Trophoblast cell (in vitro differentiated cells and primary cell): ENCODE measurements around the gene KPNB1.

Source experiments
- DNase-seq, 2 donors: peaks; one replicate each; pipeline ENCODE4 v3.0.0-alpha.2; 2016
- H2AFZ ChIP-seq: 2 replicates; pipeline ENCODE4 v1.6.1; 2013; ENCODE audit warnings: low read length, moderate library complexity, mild to moderate bottlenecking; ENCODE audit not compliant: insufficient read depth, poor library complexity
- H2AK5ac ChIP-seq: 2 replicates; pipeline ENCODE4 v1.6.1; 2013; ENCODE audit warnings: mild to moderate bottlenecking, low read length
- H2BK120ac ChIP-seq: 2 replicates; pipeline ENCODE4 v1.6.1; 2013; ENCODE audit warnings: low read length, mild to moderate bottlenecking, moderate library complexity; ENCODE audit not compliant: insufficient read depth, poor library complexity
- H2BK12ac ChIP-seq: 2 replicates; pipeline ENCODE4 v1.6.1; 2013; ENCODE audit warnings: mild to moderate bottlenecking, low read length, moderate library complexity
- H2BK5ac ChIP-seq: 2 replicates; pipeline ENCODE4 v1.6.1; 2013; ENCODE audit warnings: low read length, low read depth, moderate library complexity, mild to moderate bottlenecking; ENCODE audit not compliant: poor library complexity
- H3K14ac ChIP-seq: 2 replicates; pipeline ENCODE4 v1.6.1; 2013; ENCODE audit warnings: mild to moderate bottlenecking, low read length
- H3K18ac ChIP-seq: 2 replicates; pipeline ENCODE4 v1.6.1; 2013; ENCODE audit warnings: mild to moderate bottlenecking, low read length
- H3K23ac ChIP-seq: 2 replicates; pipeline ENCODE4 v1.6.1; 2013; ENCODE audit warnings: low read length
- H3K27ac ChIP-seq: 2 replicates; pipeline ENCODE4 v1.5.1; 2013; ENCODE audit warnings: low read depth, mild to moderate bottlenecking, inconsistent platforms, low read length, moderate library complexity
- H3K27me3 ChIP-seq: 2 replicates; pipeline ENCODE4 v1.6.1; 2013; ENCODE audit warnings: inconsistent platforms, mild to moderate bottlenecking, low read length, moderate library complexity; ENCODE audit not compliant: insufficient read depth
- H3K36me3 ChIP-seq, 2 experiments: 1 replicate in 1 of 2; 2 replicates in 1 of 2; pipeline ENCODE4 v1.6.1; 2013; ENCODE audit warnings: low read length in 2 of 2, mild to moderate bottlenecking in 2 of 2, moderate library complexity in 1 of 2; ENCODE audit not compliant: insufficient read depth in 2 of 2, control insufficient read depth in 1 of 2
- H3K4ac ChIP-seq: 2 replicates; pipeline ENCODE4 v1.6.1; 2013; ENCODE audit warnings: low read depth, mild to moderate bottlenecking, low read length, moderate library complexity
- H3K4me1 ChIP-seq, 2 experiments: 1 replicate in 1 of 2; 2 replicates in 1 of 2; pipeline ENCODE4 v1.6.1; 2013; ENCODE audit warnings: low read length in 2 of 2, mild to moderate bottlenecking in 2 of 2, moderate library complexity in 1 of 2; ENCODE audit not compliant: insufficient read depth in 2 of 2, control insufficient read depth in 1 of 2
- H3K4me2 ChIP-seq: 2 replicates; pipeline ENCODE4 v1.6.1; 2013; ENCODE audit warnings: inconsistent platforms, mild to moderate bottlenecking, low read length, moderate library complexity
- H3K4me3 ChIP-seq: 2 replicates; pipeline ENCODE4 v1.5.1; 2013; ENCODE audit warnings: mild to moderate bottlenecking, low read depth, low read length, inconsistent platforms
- H3K79me1 ChIP-seq: one replicate; pipeline ENCODE4 v1.6.1; 2013; ENCODE audit warnings: low read length
- H3K79me2 ChIP-seq: 2 replicates; pipeline ENCODE4 v1.6.1; 2013; ENCODE audit warnings: low read length, mild to moderate bottlenecking; ENCODE audit not compliant: control insufficient read depth, insufficient read depth, poor library complexity
- H3K9ac ChIP-seq: 2 replicates; pipeline ENCODE4 v1.6.1; 2013; ENCODE audit warnings: mild to moderate bottlenecking, low read length
- H3K9me3 ChIP-seq: 2 replicates; pipeline ENCODE4 v1.6.1; 2013; ENCODE audit warnings: low read depth, mild to moderate bottlenecking, control low read depth, inconsistent platforms, low read length; ENCODE audit not compliant: insufficient read depth
- H4K12ac ChIP-seq: 2 replicates; pipeline ENCODE4 v1.6.1; 2013; ENCODE audit warnings: low read depth, mild to moderate bottlenecking, low read length, moderate library complexity
- H4K8ac ChIP-seq: 2 replicates; pipeline ENCODE4 v1.6.1; 2013; ENCODE audit warnings: low read depth, mild to moderate bottlenecking, low read length, moderate library complexity
- H4K91ac ChIP-seq: one replicate; pipeline ENCODE4 v1.6.1; 2013; ENCODE audit warnings: low read depth, mild to moderate bottlenecking, low read length, moderate library complexity
- WGBS: extraction: QIAGEN DNeasy Blood & Tissue Kit; methylation state at CpG from one replicate; pipeline ENCODE4 v1.1.7; 2013; ENCODE audit warnings: missing lambda C conversion rate; ENCODE audit not compliant: insufficient read length, insufficient coverage; ENCODE audit errors: extremely low coverage; 5-methylcytosine and 5-hydroxymethylcytosine counted together

Gene KPNB1

GRCh38 chr17:47701608-47702007, 51.9 kb downstream of the KPNB1 start:
- Histone ChIP-seq H3K27ac (no peak overlapping the region), H3K18ac (no peak overlapping the region), H3K27me3 (no peaks in the 10 kb centered on the region), H3K36me3 (peaks cover 1 to 6% of the 10 kb centered on the region in 2 experiments), H3K4me2 (no peak overlapping the region), H2BK12ac (no peak overlapping the region), H3K4me3 (no peak overlapping the region), H2AK5ac (no peak overlapping the region), H3K79me1 (no peaks in the 10 kb centered on the region), H2BK5ac (no peak overlapping the region), H3K9me3 (no peaks in the 10 kb centered on the region), H4K91ac (no peak overlapping the region), H3K4me1 (no peaks in the 10 kb centered on the region), H3K9ac (no peak overlapping the region), H3K23ac (no peak overlapping the region), H3K4ac (no peak overlapping the region), H4K8ac (no peak overlapping the region), H4K12ac (no peak overlapping the region), H3K79me2 (no peaks in the 10 kb centered on the region), H3K14ac (no peak overlapping the region), H2AFZ (no peak overlapping the region), H2BK120ac (no peak overlapping the region)
- no CpG with 5 or more reads among the region's 4 CpGs for WGBS
- DNase-seq = no peak

- no peak overlapping the region for H2AK5ac ChIP-seq
- WGBS = no CpG with 5 or more reads among the region's 12 CpGs
- H4K91ac ChIP-seq = no peak overlapping the region
- no peak overlapping the region for H2BK120ac ChIP-seq
- no peaks in the 10 kb centered on the region for H3K79me1 ChIP-seq
- H3K27ac ChIP-seq = no peak overlapping the region
- H3K4me3 ChIP-seq = no peak overlapping the region
- DNase-seq = no peak
- no peak overlapping the region for H2BK12ac ChIP-seq
- H3K23ac ChIP-seq = no peak overlapping the region
- no peak overlapping the region for H4K12ac ChIP-seq
- no peak overlapping the region for H3K18ac ChIP-seq
- H3K4ac ChIP-seq = no peak overlapping the region
- H3K4me2 ChIP-seq = no peak overlapping the region
- no peaks in the 10 kb centered on the region for H3K79me2 ChIP-seq
- peaks cover 0 to 6% of the 10 kb centered on the region in 2 experiments for H3K36me3 ChIP-seq
- no peak overlapping the region for H2BK5ac ChIP-seq
- H4K8ac ChIP-seq = no peak overlapping the region
- no peak overlapping the region for H3K14ac ChIP-seq
- no peaks in the 10 kb centered on the region for H3K27me3 ChIP-seq
- no peak overlapping the region for H3K9ac ChIP-seq
- no peaks in the 10 kb centered on the region for H3K4me1 ChIP-seq
- no peak overlapping the region for H2AFZ ChIP-seq
- no peaks in the 10 kb centered on the region for H3K9me3 ChIP-seq
Observed at GRCh38 chr17:47702391-47702995, 52.8 kb downstream of the KPNB1 start.

- H2AK5ac ChIP-seq = no peak overlapping the region
- DNase-seq = no peak
- no peaks in the 10 kb centered on the region for H3K4me1 ChIP-seq
- no peaks in the 10 kb centered on the region for H3K79me2 ChIP-seq
- H2BK120ac ChIP-seq = no peak overlapping the region
- H3K14ac ChIP-seq = no peak overlapping the region
- H4K8ac ChIP-seq = no peak overlapping the region
- no peak overlapping the region for H3K9ac ChIP-seq
- peaks cover 0 to 6% of the 10 kb centered on the region in 2 experiments for H3K36me3 ChIP-seq
- no peak overlapping the region for H3K18ac ChIP-seq
- no peak overlapping the region for H2BK12ac ChIP-seq
- no CpG with 5 or more reads among the region's 15 CpGs for WGBS
- no peak overlapping the region for H3K23ac ChIP-seq
- no peak overlapping the region for H3K4me2 ChIP-seq
- H3K27me3 ChIP-seq = no peaks in the 10 kb centered on the region
- H3K27ac ChIP-seq = no peak overlapping the region
- H3K4ac ChIP-seq = no peak overlapping the region
- H3K4me3 ChIP-seq = no peak overlapping the region
- no peak overlapping the region for H4K91ac ChIP-seq
- no peak overlapping the region for H4K12ac ChIP-seq
- no peaks in the 10 kb centered on the region for H3K9me3 ChIP-seq
- no peak overlapping the region for H2BK5ac ChIP-seq
- no peaks in the 10 kb centered on the region for H3K79me1 ChIP-seq
- H2AFZ ChIP-seq = no peak overlapping the region
Observed at GRCh38 chr17:47703191-47703591, 53.5 kb downstream of the KPNB1 start.

- Histone ChIP-seq H2AFZ (no peak overlapping the region), H2AK5ac (no peak overlapping the region), H3K18ac (no peak overlapping the region), H3K4me3 (no peak overlapping the region), H3K27me3 (no peaks in the 10 kb centered on the region), H3K14ac (no peak overlapping the region), H4K8ac (no peak overlapping the region), H3K23ac (no peak overlapping the region), H3K27ac (no peak overlapping the region), H2BK120ac (no peak overlapping the region), H3K9ac (no peak overlapping the region), H3K79me2 (no peaks in the 10 kb centered on the region), H3K4me2 (no peak overlapping the region), H3K4me1 (no peaks in the 10 kb centered on the region), H2BK5ac (no peak overlapping the region), H3K36me3 (peaks cover 0 to 6% of the 10 kb centered on the region in 2 experiments), H3K9me3 (no peaks in the 10 kb centered on the region), H4K91ac (no peak overlapping the region), H4K12ac (no peak overlapping the region), H3K4ac (no peak overlapping the region), H2BK12ac (no peak overlapping the region), H3K79me1 (no peaks in the 10 kb centered on the region)
- no CpG with 5 or more reads among the region's 5 CpGs for WGBS
- DNase-seq = no peak
Observed at GRCh38 chr17:47703671-47704070, 54.0 kb downstream of the KPNB1 start.
